Endothelial cell of umbilical vein (primary cell): ENCODE data around the gene TGFBI. TPM values are rescaled to one million over a fixed set of nuclear protein-coding genes. Genes with fewer than 3 reads are reported as not detected.
A peak's percentile ranks its signal among the peaks of the same experiment; 100 is the strongest.

Source experiments
- BruUV-seq: library from RNA; stranded (reverse); fragments of 400-500 nt; replicated peaks from 2 replicates; lab custom pipeline; 2021; lab: Mats Ljungman, UMichigan
- CTCF ChIA-PET: fragments of 300-600, 350-600 bp; sonication (Branson Sonifier 250); formaldehyde crosslinking; loops from one replicate; lab custom pipeline; 2021; ENCODE audit warnings: antibody characterized with exemption, inconsistent platforms; lab: Charles Lee
- POLR2A ChIA-PET: fragments of 300-600, 350-600 bp; sonication (Branson Sonifier 250); formaldehyde crosslinking; loops from one replicate; lab custom pipeline; 2021; ENCODE audit warnings: antibody characterized with exemption, inconsistent platforms; lab: Charles Lee
- DNase-seq: peaks from one replicate; pipeline ENCODE4 v3.0.0-alpha.2; 2011; ENCODE audit warnings: low read depth, low spot score
- FAIRE-seq: peaks from 2 replicates; lab custom pipeline; 2011; peaks lifted over from hg19 to GRCh38; lab: Jason Lieb, UNC
- H2AFZ ChIP-seq: 2 replicates; pipeline ENCODE4 v1.6.0; 2012; ENCODE audit warnings: low read depth, low read length, control low read depth, inconsistent platforms
- H3K27ac ChIP-seq: 2 replicates; pipeline ENCODE4 v1.5.1; 2011; ENCODE audit warnings: low read depth, mild to moderate bottlenecking, control low read depth, low read length, moderate library complexity; ENCODE audit not compliant: insufficient read depth
- H3K27me3 ChIP-seq, 2 experiments: 2 replicates each; pipeline versions ENCODE4 v1.6.0 to v1.6.1; 2011; ENCODE audit warnings: low read length in 2 of 2, mixed read lengths in 1 of 2; ENCODE audit not compliant: control insufficient read depth in 2 of 2, insufficient read depth in 2 of 2
- H3K36me3 ChIP-seq, 2 experiments: 2 replicates in 1 of 2; 3 replicates in 1 of 2; pipeline ENCODE4 v1.5.1; 2011; ENCODE audit warnings: low read length in 2 of 2, mild to moderate bottlenecking in 1 of 2, moderate library complexity in 1 of 2; ENCODE audit not compliant: control insufficient read depth in 2 of 2, insufficient read depth in 2 of 2; ENCODE audit errors: extremely low read depth in 1 of 2
- H3K4me1 ChIP-seq: 3 replicates; pipeline ENCODE4 v1.5.1; 2011; ENCODE audit warnings: mild to moderate bottlenecking, low read length; ENCODE audit not compliant: control insufficient read depth, insufficient read depth; ENCODE audit errors: extremely low read depth
- H3K4me2 ChIP-seq: 2 replicates; pipeline ENCODE4 v1.6.1; 2011; ENCODE audit warnings: low read length, control low read depth, mixed read lengths; ENCODE audit not compliant: insufficient read depth
- H3K4me3 ChIP-seq, 3 experiments: fragments of 200-600 bp in 1 of 3; sonication (generic), shearing (Covaris generic) in 1 of 3; replicated peaks in 1 of 3; 2 replicates each; pipeline ENCODE4 v1.5.1; 2011 to 2016; ENCODE audit warnings: control low read depth in 3 of 3, low read length in 3 of 3, mild to moderate bottlenecking in 2 of 3, inconsistent platforms in 1 of 3, low read depth in 1 of 3, moderate library complexity in 1 of 3; ENCODE audit not compliant: insufficient read depth in 1 of 3
- H3K79me2 ChIP-seq: 2 replicates; pipeline ENCODE4 v1.6.0; 2012; ENCODE audit warnings: low read length, inconsistent platforms; ENCODE audit not compliant: control insufficient read depth, insufficient read depth
- H3K9ac ChIP-seq: replicated peaks from 2 replicates; pipeline ENCODE3; 2011; ENCODE audit warnings: low read length, control low read depth; ENCODE audit not compliant: insufficient read depth; ENCODE audit errors: extremely low read depth
- H3K9me1 ChIP-seq: replicated peaks from 3 replicates; pipeline ENCODE4 v1.6.0; 2011; ENCODE audit warnings: mild to moderate bottlenecking, low read length; ENCODE audit not compliant: control insufficient read depth, insufficient read depth; ENCODE audit errors: extremely low read depth
- H3K9me3 ChIP-seq: replicated peaks from 2 replicates; pipeline ENCODE4 v1.5.1; 2012; ENCODE audit warnings: low read length, inconsistent platforms; ENCODE audit not compliant: control insufficient read depth, insufficient read depth
- H4K20me1 ChIP-seq: replicated peaks from 2 replicates; pipeline ENCODE3; 2011; ENCODE audit warnings: mild to moderate bottlenecking, low read length; ENCODE audit not compliant: control insufficient read depth, insufficient read depth; ENCODE audit errors: extremely low read depth
- EZH2 ChIP-seq: IDR thresholded peaks from 2 replicates; pipeline ENCODE4 v1.6.1; 2012; ENCODE audit warnings: borderline replicate concordance, low read depth, mild to moderate bottlenecking, moderate library complexity, low read length, inconsistent platforms; ENCODE audit not compliant: severe bottlenecking
- FOS ChIP-seq: IDR thresholded peaks from 2 replicates; pipeline ENCODE4 v1.6.1; 2011; ENCODE audit warnings: mild to moderate bottlenecking, low read length, moderate library complexity, borderline replicate concordance; ENCODE audit not compliant: insufficient read depth
- GATA2 ChIP-seq: IDR thresholded peaks from 2 replicates; pipeline ENCODE4 v1.7.0; 2011; ENCODE audit warnings: low read depth, mild to moderate bottlenecking, moderate library complexity, mixed read lengths, low read length; ENCODE audit not compliant: insufficient read length, insufficient read depth
- JUN ChIP-seq: IDR thresholded peaks from 2 replicates; pipeline ENCODE4 v1.6.1; 2011; ENCODE audit warnings: borderline replicate concordance, low read depth; ENCODE audit not compliant: insufficient read length, insufficient read depth
- MAX ChIP-seq: IDR thresholded peaks from 2 replicates; pipeline ENCODE4 v1.6.1; 2011; ENCODE audit not compliant: insufficient read depth, insufficient read length
- MYC ChIP-seq: IDR thresholded peaks from one replicate; pipeline ENCODE4 v1.6.1; 2011; ENCODE audit warnings: mild to moderate bottlenecking, low read depth, low read length
- POLR2AphosphoS5 ChIP-seq: IDR thresholded peaks from 2 replicates; pipeline ENCODE4 v1.6.1; 2012; ENCODE audit warnings: low read depth, mild to moderate bottlenecking, control low read depth, low read length, moderate library complexity; ENCODE audit not compliant: insufficient read depth
- dilution Hi-C: fragments of 300-500 bp; cut with MboI; formaldehyde crosslinking; loops from one replicate; pipeline ENCODE4 v1.15.0; 2019; ENCODE audit warnings: low sequenced_read_pairs; ENCODE audit not compliant: extremely low pct_ligation_motif_present
- intact Hi-C: fragments of 100-400 bp; cut with micrococcal nuclease; formaldehyde crosslinking; loops from one replicate; pipeline ENCODE4 v1.10.0; 2022
- polyA plus RNA-seq, 4 experiments: library from polyadenylated mRNA; depleted of rRNA in 3 of 4; stranded (reverse) in 3 of 4; unstranded in 1 of 4; fragments of >200 nt; gene quantifications; 2 replicates each; pipeline versions ENCODE4 v1.2.1 to v1.2.3, GENCODE V29; 2011 to 2012; ENCODE audit warnings: missing spikeins in 1 of 4
- total RNA-seq: library from RNA; stranded (reverse); gene quantifications from 2 replicates; pipeline ENCODE4 v1.2.3, GENCODE V29; 2021

Gene TGFBI
- total and polyA plus RNA-seq, 2 donors (not counting 3 experiments of a cell fraction or from before 2014, with no cell fraction given) = 6.5 to 18.9 TPM

- Histone ChIP-seq H3K79me2 (no peaks in the 10 kb centered on the region), H2AFZ (peak overlapping the region; percentile 20), H3K4me1 (peaks cover 32% of the 10 kb centered on the region)
Observed at GRCh38 chr5:136037001-136037705, 8.4 kb downstream of the TGFBI start.

GRCh38 chr5:136038635-136039034, 9.8 kb downstream of the TGFBI start:
- Histone ChIP-seq H3K4me1 (peaks cover 47% of the 10 kb centered on the region), H3K36me3 (no peaks in the 10 kb centered on the region), H3K27ac (no peak overlapping the region), H4K20me1 (no peaks in the 10 kb centered on the region), H2AFZ (no peak overlapping the region), H3K27me3 (no peaks in the 10 kb centered on the region), H3K4me2 (no peak overlapping the region), H3K9ac (no peak overlapping the region), H3K79me2 (no peaks in the 10 kb centered on the region), H3K9me3 (no peaks in the 10 kb centered on the region), H3K9me1 (no peaks in the 10 kb centered on the region), H3K4me3 (no peak overlapping the region)
- CTCF ChIA-PET = no interaction called here
- no peak for DNase-seq
- intact Hi-C loops = no loop called here
- POLR2A ChIA-PET = no interaction called here
- dilution Hi-C loops = no loop called here
- FAIRE-seq = peak; percentile 12
- TF ChIP-seq MAX = no peak
- no peak for TF ChIP-seq GATA2
- TF ChIP-seq FOS = no peak
- no peak for TF ChIP-seq EZH2
- TF ChIP-seq JUN = no peak
- no peak for TF ChIP-seq MYC
- BruUV-seq = no TSS peak

More at GRCh38 chr5:136037001-136037705, 8.4 kb downstream of the TGFBI start:
- Histone ChIP-seq H3K9ac (peak overlapping the region; percentile 51), H3K9me1 (no peaks in the 10 kb centered on the region), H3K4me2 (peak overlapping the region; percentile 22), H3K9me3 (no peaks in the 10 kb centered on the region), H3K27ac (peak overlapping the region; percentile 84), H3K36me3 (no peaks in the 10 kb centered on the region), H3K4me3 (no peak overlapping the region), H4K20me1 (no peaks in the 10 kb centered on the region), H3K27me3 (no peaks in the 10 kb centered on the region)
- DNase-seq (peak; percentile 58), FAIRE-seq (peak; percentile 85)
- dilution Hi-C loops = no loop called here
- no TSS peak for BruUV-seq
- peak; percentile 73 for TF ChIP-seq POLR2AphosphoS5
- TF ChIP-seq JUN = peak; percentile 7
- TF ChIP-seq FOS = peak; percentile 36
- no peak for TF ChIP-seq EZH2
- CTCF ChIA-PET = interaction anchor here (0.8 to 2.2 kb wide), 13 partner anchors 8 to 92 kb away, joined by 3 to 15 read pairs (median 4); partner anchors contain the start of gene TGFBI
- intact Hi-C loops = loop anchor here (1.0 to 2.0 kb wide), 2 partner anchors 46 to 60 kb away; no protein-coding TSS in a partner anchor
- POLR2A ChIA-PET = interaction anchor here (1.1 kb wide), 1 partner anchor 26 kb away, joined by 3 read pairs; no protein-coding TSS in a partner anchor
